DND-41 (cell line): ENCODE results near the gene NF2.

Source experiments
- EZH2 ChIP-seq: IDR thresholded peaks from 3 replicates; pipeline ENCODE4 v1.6.1; 2012; ENCODE audit warnings: borderline replicate concordance, low read depth, mild to moderate bottlenecking, moderate library complexity, low read length, inconsistent platforms; ENCODE audit not compliant: severe bottlenecking
- TF ChIP-seq, protein P1 (sequence below): IDR thresholded peaks from 2 replicates; pipeline ENCODE4 v1.5.1; 2012; ENCODE audit warnings: borderline replicate concordance, low read length, moderate library complexity, mild to moderate bottlenecking; ENCODE audit not compliant: poor library complexity, severe bottlenecking; ENCODE audit errors: extremely low read depth

- TF ChIP-seq, protein P1, sequence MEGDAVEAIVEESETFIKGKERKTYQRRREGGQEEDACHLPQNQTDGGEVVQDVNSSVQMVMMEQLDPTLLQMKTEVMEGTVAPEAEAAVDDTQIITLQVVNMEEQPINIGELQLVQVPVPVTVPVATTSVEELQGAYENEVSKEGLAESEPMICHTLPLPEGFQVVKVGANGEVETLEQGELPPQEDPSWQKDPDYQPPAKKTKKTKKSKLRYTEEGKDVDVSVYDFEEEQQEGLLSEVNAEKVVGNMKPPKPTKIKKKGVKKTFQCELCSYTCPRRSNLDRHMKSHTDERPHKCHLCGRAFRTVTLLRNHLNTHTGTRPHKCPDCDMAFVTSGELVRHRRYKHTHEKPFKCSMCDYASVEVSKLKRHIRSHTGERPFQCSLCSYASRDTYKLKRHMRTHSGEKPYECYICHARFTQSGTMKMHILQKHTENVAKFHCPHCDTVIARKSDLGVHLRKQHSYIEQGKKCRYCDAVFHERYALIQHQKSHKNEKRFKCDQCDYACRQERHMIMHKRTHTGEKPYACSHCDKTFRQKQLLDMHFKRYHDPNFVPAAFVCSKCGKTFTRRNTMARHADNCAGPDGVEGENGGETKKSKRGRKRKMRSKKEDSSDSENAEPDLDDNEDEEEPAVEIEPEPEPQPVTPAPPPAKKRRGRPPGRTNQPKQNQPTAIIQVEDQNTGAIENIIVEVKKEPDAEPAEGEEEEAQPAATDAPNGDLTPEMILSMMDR, result no peak
- no peak for TF ChIP-seq EZH2
These were observed 80.1 kb downstream of the NF2 start for GRCh38 chr22:29683536-29683935.
